Sigmoid colon (tissue), 4 donors: ENCODE data around the gene TUBGCP3.

Source experiments
- CTCF ChIP-seq, 4 experiments: fragments of 450-650 bp in 3 of 4; fragments of 200-600 bp in 1 of 4; IDR thresholded peaks; one replicate each; pipeline ENCODE4 v1.5.1; 2016 to 2019; ENCODE audit warnings: antibody characterized with exemption in 4 of 4, mild to moderate bottlenecking in 3 of 4, moderate library complexity in 2 of 4
- EP300 ChIP-seq, 4 donors: sonication (generic); formaldehyde crosslinking; IDR thresholded peaks; one replicate each; pipeline ENCODE4 v1.6.1; 2017; ENCODE audit warnings: antibody characterized with exemption in 4 of 4
- POLR2A ChIP-seq, 2 donors: fragments of 450-650 bp; IDR thresholded peaks; one replicate each; pipeline ENCODE4 v1.6.1; 2016; ENCODE audit warnings: antibody characterized with exemption in 2 of 2, mild to moderate bottlenecking in 2 of 2, moderate library complexity in 2 of 2
- POLR2AphosphoS5 ChIP-seq, 4 donors: sonication (generic); formaldehyde crosslinking; IDR thresholded peaks; one replicate each; pipeline ENCODE4 v1.6.1; 2017; ENCODE audit warnings: antibody characterized with exemption in 4 of 4

DNA sequence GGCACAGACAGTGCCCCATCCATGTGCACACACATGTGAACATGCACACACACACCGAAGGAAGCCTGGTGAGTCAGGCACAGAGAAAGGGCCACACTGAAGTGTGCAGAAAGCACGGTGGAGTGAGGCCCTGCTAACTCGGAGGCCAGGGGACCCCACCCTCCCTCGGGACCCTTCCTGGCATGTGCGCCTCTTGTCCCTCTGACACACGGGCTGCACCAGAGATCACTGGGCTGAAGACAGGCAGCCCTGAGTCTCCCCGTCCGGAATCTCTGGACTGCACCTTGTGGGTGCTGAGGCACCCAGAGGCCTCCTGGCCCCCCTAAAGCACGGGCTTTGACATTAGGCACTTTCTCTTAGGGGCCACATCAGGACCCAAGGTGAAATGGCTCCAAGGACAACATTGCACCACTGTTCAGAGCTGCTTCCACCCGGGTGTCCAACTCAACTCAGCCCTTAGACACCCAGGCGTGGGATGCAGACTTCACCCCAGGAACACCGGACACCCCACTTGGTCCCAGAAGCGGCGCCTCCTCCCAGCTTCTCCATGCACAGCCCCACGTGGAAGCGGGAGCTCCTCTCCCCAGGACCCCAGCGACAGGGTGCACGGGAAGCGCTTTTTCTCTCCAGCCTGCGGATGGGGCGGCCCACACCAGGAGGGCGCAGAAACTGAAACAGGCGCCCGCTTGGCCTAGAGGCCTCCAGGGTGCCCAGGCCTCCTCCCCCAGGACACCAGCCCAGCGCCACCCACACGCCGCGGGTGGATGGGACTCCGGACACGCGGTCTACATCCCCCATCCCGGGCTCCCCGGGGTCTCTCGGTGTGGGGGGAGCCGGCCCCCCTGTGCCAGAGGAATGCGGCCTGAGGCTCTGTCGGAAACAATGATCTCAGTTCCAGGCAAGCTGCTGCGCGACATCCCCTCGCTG, 121.6 kb downstream of the TUBGCP3 start:
- TF ChIP-seq POLR2A (IDR thresholded peaks at IDR 0.05) = no peak
- TF ChIP-seq CTCF (IDR thresholded peaks at IDR 0.05) = no peak
- TF ChIP-seq EP300 (IDR thresholded peaks at IDR 0.05) = no peak
- TF ChIP-seq POLR2AphosphoS5 (IDR thresholded peaks at IDR 0.05) = no peak
